Smooth muscle cell of trachea (primary cell): ENCODE results near the gene SHANK3. TPM values are rescaled to one million over a fixed set of nuclear protein-coding genes. Genes with fewer than 3 reads are reported as not detected.

Experiments used
- total RNA-seq: library from RNA; depleted of rRNA; stranded (reverse); fragments of >200 nt; gene quantifications from 2 replicates; pipeline ENCODE4 v1.2.1, GENCODE V29; 2014

Gene SHANK3
- total RNA-seq: 0.29 and 1.5 TPM in 2 replicates

GRCh38 chr22:50672471-50673230, at the start of gene SHANK3:
SHANK3 (plus strand) TSS chr22:50672823.

GRCh38 chr22:50627642-50628542, 44.7 kb upstream of the SHANK3 start, which contains the start of gene ARSA:
ARSA (minus strand) TSS chr22:50628152; CDS start chr22:50627779, 373 bp downstream.

Other genes with a start within 250 kb of the SHANK3 start
- gene SBF1, start 197.8 kb upstream of the SHANK3 start, total RNA-seq: 61.8 and 123 TPM in 2 replicates
- gene ADM2, start 191.3 kb upstream of the SHANK3 start, total RNA-seq: 0.87 and 2.3 TPM in 2 replicates
- gene MIOX, start 186.0 kb upstream of the SHANK3 start, total RNA-seq: 0.15 TPM in 1 of 2 replicates, not detected in the other
- 57.9 and 68.3 TPM in 2 replicates for gene LMF2, start 165.1 kb upstream of the SHANK3 start, total RNA-seq
- gene NCAPH2, start 164.6 kb upstream of the SHANK3 start, total RNA-seq: 29.3 and 46.0 TPM in 2 replicates
- 4.1 and 4.6 TPM in 2 replicates for gene SCO2, start 147.2 kb upstream of the SHANK3 start, total RNA-seq
- 20.4 and 45.8 TPM in 2 replicates for gene TYMP, start 142.8 kb upstream of the SHANK3 start, total RNA-seq
- gene KLHDC7B, start 126.9 kb upstream of the SHANK3 start, total RNA-seq: 0.15 and 0.33 TPM in 2 replicates
- gene SYCE3, start 109.9 kb upstream of the SHANK3 start, total RNA-seq: not detected in 2 replicates
- gene CPT1B, start 94.4 kb upstream of the SHANK3 start, total RNA-seq: 3.6 and 3.8 TPM in 2 replicates
- gene CHKB, start 90.0 kb upstream of the SHANK3 start, total RNA-seq: 29.4 and 33.9 TPM in 2 replicates
- 0.29 and 0.50 TPM in 2 replicates for gene MAPK8IP2, start 72.0 kb upstream of the SHANK3 start, total RNA-seq
- 17.7 and 51.1 TPM in 2 replicates for gene ARSA, start 44.7 kb upstream of the SHANK3 start, total RNA-seq
- gene ACR, start 65.4 kb downstream of the SHANK3 start, total RNA-seq: not detected in 2 replicates
- 11.1 and 14.1 TPM in 2 replicates for gene RABL2B, start 110.8 kb downstream of the SHANK3 start, total RNA-seq